GM12891 (cell line): ENCODE data around the gene NRK.
"Not testable (repeated sequence)": the region's sequence is repeated elsewhere in the genome, so short reads cannot be mapped to it uniquely, and the experiment has no call there.

Experiments
- POLR2A ChIP-seq: IDR thresholded peaks from 2 replicates; pipeline ENCODE4 v1.6.1; 2011; ENCODE audit warnings: low read depth, low read length, control low read depth
- POLR2AphosphoS5 ChIP-seq: IDR thresholded peaks from 2 replicates; pipeline ENCODE4 v1.6.1; 2011; ENCODE audit warnings: low read depth, low read length, control low read depth
- SPI1 ChIP-seq: IDR thresholded peaks from 2 replicates; pipeline ENCODE4 v1.6.1; 2011; ENCODE audit warnings: low read depth, low read length, control low read depth

DNA sequence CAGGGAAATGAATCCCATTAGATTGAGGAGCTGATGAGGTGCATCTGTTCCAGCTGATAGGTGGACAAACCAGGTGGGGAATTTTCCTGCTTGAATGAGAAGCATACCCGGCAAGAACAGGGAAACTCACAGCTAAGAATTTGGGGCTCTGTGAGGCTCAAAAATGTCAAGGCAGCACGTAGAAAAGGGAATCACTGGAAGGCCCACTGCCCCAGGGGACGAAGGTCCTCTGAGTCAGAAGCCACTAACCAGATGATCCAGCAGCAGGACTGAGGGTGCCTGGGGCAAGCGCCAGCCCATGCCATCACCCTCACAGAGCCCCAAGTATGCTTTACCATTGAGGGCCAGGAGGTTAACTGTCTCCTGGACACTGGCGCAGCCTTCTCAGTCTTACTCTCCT is 178.3 kb downstream of the NRK start:
- TF ChIP-seq POLR2A, POLR2AphosphoS5, SPI1: not testable (repeated sequence)
